GM18909 (cell line): ENCODE measurements around the gene CHST12.

Experiments used
- ATAC-seq: cut with Tn5 transposase; IDR thresholded peaks from one replicate; pipeline ENCODE4 v1.9.1; 2021; ENCODE audit warnings: mild to moderate bottlenecking; ENCODE audit not compliant: unreplicated experiment, poor library complexity

The CHST12 gene

GRCh38 chr7:2403014-2403717, at the start of gene CHST12:
Gene CHST12, plus strand, starts transcription at chr7:2403611. Its CDS starts 29,029 bp downstream, at chr7:2432640.
- peak; percentile 43 for ATAC-seq

- peak; percentile 64 for ATAC-seq
Observed at GRCh38 chr7:2353936-2354185, 49.5 kb upstream of the CHST12 start.

DNA sequence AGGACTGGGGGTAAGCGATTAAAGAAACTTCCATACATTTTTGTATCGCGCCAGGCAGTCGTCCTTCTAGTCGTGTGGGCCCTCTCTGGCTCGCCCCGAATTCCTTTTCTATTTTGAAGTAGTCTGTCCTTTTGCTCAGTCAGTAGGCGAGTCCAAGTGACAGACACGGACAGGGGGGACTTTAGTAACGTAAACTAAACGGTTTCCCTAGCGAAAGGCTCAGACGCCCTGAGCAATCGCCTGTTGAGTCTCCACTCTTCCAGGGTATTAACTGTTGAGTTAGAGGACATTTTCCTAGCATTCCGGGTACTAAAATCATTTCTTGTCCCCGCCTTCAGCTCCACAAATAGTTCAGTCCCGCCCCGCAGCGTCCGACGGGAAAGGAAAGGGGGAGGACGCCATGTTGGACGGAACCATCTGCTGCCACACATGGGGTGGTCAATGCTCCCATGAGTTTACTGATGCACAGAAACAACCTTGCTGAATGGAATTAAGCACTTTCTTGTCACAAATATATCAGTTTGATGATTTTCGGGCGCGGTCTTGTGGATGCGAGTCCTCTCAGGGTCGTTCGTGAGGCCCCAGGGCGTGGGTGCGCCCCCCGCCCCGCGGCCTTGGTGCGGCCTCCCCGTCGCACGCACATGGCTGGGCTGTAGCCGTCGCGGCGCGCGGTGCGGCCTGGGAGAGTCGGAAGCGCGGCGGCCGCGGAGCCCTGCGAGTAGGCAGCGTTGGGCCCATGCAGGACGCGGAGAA, 49.0 kb upstream of the CHST12 start, which contains the start of gene EIF3B:
TSS of gene EIF3B (plus strand) at position 642 of the 753 bp plus-strand sequence. CDS start at position 737, 95 bp downstream.
- ATAC-seq, result peak; percentile 79

- ATAC-seq, result peak; percentile 32
Observed at GRCh38 chr7:2354939-2355704, 48.3 kb upstream of the CHST12 start.

GRCh38 chr7:2355705-2356008, 47.8 kb upstream of the CHST12 start:
- no peak for ATAC-seq

- no peak for ATAC-seq
Observed at GRCh38 chr7:2357165-2357564, 46.2 kb upstream of the CHST12 start.

DNA sequence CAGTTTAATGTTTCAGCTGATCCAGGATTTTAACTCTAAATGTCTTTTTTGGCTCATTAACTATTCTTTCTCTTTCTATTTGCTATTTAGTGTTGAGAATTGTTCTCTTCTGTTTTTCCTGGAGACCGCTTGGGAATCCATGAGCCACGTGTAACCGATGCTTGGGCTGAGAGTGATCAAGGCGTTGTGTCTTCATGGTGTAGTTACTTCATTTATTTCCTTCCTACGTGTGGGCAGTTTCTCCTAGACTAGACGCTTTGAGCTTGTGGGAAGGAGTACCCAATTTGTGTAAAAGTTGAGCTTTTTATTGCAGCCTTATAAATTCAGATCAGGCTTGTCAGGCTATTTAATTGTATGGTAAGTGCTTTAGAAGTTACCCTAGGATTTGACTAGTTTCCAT, 45.8 kb upstream of the CHST12 start:
- no peak for ATAC-seq

GRCh38 chr7:2358968-2359527, 44.4 kb upstream of the CHST12 start:
- ATAC-seq, result no peak

DNA sequence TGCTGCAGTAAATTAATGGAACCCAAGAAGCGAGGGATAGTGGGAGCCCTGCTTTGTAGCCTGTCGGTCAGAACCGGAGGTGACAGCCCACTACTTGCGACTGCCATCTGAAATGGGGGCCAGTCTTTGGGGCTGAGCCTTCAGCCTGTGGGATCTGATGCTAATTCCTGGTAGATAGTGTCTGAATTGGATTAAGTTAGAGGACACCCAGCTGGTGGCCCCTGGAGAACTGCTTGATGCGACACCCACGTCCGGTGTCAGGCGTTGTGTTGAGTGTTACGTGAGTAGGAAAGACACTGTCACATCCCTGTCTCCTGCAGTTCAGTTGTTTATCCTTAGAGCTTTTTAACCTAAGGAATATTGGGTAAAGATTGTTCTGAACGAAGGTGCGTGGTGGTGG, 43.8 kb upstream of the CHST12 start:
- no peak for ATAC-seq

DNA sequence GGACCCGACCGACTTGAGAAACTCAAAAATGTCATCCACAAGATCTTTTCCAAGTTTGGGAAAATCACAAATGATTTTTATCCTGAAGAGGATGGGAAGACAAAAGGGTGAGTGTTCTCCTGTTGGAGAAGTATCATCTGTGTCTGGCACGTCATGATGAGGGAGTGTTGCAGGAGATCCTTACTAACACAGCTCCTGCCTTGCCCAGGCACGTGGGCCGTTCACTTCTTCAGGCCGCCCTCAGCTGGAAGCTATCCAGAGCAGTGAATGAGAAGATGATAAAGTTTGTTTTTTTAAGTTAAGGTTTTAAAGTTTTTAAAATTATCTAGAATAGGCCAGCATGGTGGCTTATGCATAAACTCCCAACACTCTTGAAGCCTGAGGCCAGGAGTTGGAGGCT, 42.6 kb upstream of the CHST12 start:
- no peak for ATAC-seq

DNA sequence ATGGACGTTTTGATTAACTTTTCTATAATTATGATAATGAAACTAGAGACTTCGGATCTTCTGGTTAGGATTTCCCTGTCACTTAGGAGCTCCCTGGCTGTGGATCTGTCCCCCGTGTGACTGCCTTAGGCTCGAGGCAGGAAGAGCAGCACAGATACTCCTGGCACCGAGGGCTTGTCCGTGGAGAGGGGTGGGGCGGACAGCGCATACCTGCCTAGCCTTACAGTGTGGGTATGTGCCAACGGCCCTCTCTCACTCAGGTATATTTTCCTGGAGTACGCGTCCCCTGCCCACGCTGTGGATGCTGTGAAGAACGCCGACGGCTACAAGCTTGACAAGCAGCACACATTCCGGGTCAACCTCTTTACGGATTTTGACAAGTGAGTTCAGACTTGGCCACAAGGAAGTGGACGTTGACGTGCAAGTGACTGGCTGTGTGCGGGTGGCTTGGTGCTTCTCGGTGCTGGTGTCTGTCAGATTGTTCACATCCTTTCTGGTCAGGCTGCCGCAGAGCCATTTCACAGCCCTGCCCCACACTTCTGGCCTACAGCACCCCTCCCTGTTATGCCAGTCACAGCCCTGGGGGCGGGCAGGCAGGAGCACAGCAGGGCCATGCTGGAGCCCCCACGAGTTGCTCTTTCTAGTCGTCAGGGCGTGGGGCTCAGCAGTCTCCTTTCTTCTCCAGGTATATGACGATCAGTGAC, 40.9 kb upstream of the CHST12 start:
- ATAC-seq, result no peak

- no peak for ATAC-seq
Observed at GRCh38 chr7:2369139-2369538, 34.3 kb upstream of the CHST12 start.

- no peak for ATAC-seq
Observed at GRCh38 chr7:2371329-2371728, 32.1 kb upstream of the CHST12 start.

GRCh38 chr7:2372724-2373123, 30.7 kb upstream of the CHST12 start:
- ATAC-seq, result no peak

- no peak for ATAC-seq
Observed at GRCh38 chr7:2373124-2373556, 30.3 kb upstream of the CHST12 start.

DNA sequence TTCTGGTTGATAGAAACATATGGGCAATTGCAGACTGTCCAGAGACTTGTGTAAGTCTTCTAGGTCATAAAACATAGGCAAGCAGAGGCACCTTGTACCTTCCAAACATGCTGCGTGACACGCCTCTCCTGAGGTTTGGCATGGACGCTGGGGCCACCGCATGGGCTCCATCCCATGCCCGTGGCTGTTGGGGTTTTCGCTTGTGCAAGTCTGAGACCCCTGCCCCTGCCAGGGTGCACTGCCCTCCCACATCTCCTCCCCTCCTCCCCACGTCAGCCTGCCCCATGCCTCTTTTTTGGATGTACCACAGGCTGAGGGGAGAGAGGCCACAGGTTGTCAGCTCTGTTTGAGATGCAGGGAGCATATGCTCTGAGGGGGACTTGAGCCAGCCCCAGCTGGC, 29.8 kb upstream of the CHST12 start:
- no peak for ATAC-seq

DNA sequence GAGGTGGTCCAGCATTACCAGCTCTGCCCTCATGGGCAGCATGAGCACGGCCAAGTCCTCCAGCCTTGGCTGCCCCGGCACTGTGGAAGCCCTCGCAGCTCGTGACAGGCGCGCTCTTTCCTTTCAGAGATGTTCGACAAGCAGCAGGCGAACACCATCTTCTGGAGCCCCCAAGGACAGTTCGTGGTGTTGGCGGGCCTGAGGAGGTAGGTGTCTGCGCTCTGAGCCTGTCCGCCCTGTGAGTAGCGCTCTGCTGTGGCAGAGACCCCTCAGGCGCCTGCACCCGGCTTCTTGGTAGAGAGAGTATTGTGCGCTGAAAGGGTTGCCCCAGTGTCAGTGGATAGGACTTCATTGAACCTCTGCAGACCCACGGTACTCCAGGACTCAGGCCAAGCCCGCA, 29.0 kb upstream of the CHST12 start:
- ATAC-seq, result no peak

- no peak for ATAC-seq
Observed at GRCh38 chr7:2374830-2375728, 28.3 kb upstream of the CHST12 start.

DNA sequence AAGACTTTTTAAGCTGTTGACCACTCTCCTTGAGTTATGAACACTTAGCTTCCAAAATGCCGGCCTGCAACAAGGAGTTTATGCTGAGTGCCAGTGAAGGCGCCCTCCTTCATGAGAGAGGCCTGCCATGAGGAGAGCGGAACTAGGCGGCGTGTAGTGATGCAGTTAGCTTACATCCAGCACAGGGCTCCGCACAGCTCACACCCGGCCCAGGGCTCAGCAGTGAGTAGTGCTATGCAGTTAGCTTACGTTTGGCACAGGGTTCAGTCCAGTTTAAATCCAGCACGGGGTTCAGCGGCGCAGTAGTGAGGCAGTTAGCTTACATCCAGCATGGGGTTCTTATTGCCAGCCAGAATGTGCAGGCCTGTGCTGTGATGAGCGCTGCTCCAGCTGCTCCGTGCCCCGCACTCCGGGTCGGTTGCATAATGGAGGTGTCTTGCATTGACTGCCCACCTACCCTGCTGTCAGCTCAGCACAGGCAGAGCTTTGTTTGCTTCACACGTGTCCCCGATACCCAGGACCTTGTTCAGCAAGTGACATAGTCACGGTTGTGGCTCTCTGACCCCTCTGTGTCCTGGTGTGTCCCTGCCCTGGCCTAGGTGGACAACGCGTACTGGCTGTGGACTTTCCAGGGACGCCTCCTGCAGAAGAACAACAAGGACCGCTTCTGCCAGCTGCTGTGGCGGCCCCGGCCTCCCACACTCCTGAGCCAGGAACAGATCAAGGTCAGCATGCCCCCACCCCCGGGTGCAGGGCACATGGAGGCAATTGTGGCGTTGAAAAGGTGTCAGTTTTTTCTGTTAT, 26.9 kb upstream of the CHST12 start:
- ATAC-seq, result no peak
